LNCAP (cell line): Measurements from ENCODE around the gene AGPAT3.

Experiments
- CTCF ChIP-seq: fragments of 450-650 bp; IDR thresholded peaks from 2 replicates; pipeline ENCODE4 v1.5.1; 2017; ENCODE audit warnings: mild to moderate bottlenecking

AGPAT3 gene

GRCh38 chr21:43820466-43820865 is 44.6 kb upstream of the AGPAT3 start:
- TF ChIP-seq CTCF, result no peak

GRCh38 chr21:43824333-43825241 is 40.4 kb upstream of the AGPAT3 start:
- TF ChIP-seq CTCF, result no peak

- TF ChIP-seq CTCF, result no peak
Observed at GRCh38 chr21:43825242-43825935, 39.6 kb upstream of the AGPAT3 start.

GRCh38 chr21:43825936-43826622 is 38.9 kb upstream of the AGPAT3 start:
- TF ChIP-seq CTCF, result no peak

GRCh38 chr21:43826623-43826974 is 38.4 kb upstream of the AGPAT3 start:
- TF ChIP-seq CTCF, result no peak

- TF ChIP-seq CTCF, result no peak
Observed at GRCh38 chr21:43827015-43827611, 37.9 kb upstream of the AGPAT3 start.

- TF ChIP-seq CTCF, result no peak
Observed at GRCh38 chr21:43829161-43829560, 35.9 kb upstream of the AGPAT3 start.
